WTC11 (cell line): ENCODE data around the gene WSCD1.

Source experiments
- CBFB ChIP-seq: sonication (generic); formaldehyde crosslinking; IDR thresholded peaks from 2 replicates; pipeline ENCODE4 v1.8.1; 2022; ENCODE audit warnings: mild to moderate bottlenecking, low read depth, missing genetic modification reagents
- CREM ChIP-seq: sonication (generic); formaldehyde crosslinking; IDR thresholded peaks from 2 replicates; pipeline ENCODE4 v1.8.1; 2022; ENCODE audit warnings: mild to moderate bottlenecking, missing genetic modification reagents, moderate library complexity
- ELF4 ChIP-seq: sonication (generic); formaldehyde crosslinking; IDR thresholded peaks from 2 replicates; pipeline ENCODE4 v1.8.1; 2022; ENCODE audit warnings: low read depth, mild to moderate bottlenecking, moderate library complexity, missing genetic modification reagents
- NR3C1 ChIP-seq: sonication (generic); formaldehyde crosslinking; conservative IDR thresholded peaks from 2 replicates; pipeline ENCODE4 v1.8.1; 2023; ENCODE audit warnings: low read depth, mild to moderate bottlenecking, missing genetic modification reagents
- SP1 ChIP-seq: sonication (generic); formaldehyde crosslinking; conservative IDR thresholded peaks from 2 replicates; pipeline ENCODE4 v1.8.1; 2022; ENCODE audit warnings: missing genetic modification reagents
- ZNF423 ChIP-seq: fragments of 250-450 bp; sonication (Bioruptor Pico); IDR thresholded peaks from 2 replicates; pipeline ENCODE4 v2.1.2; 2022; ENCODE audit warnings: mild to moderate bottlenecking, moderate library complexity
- TF ChIP-seq, protein P1 (sequence below): fragments of 200-600 bp; IDR thresholded peaks from 2 replicates; pipeline ENCODE4 v1.8.0; 2022; ENCODE audit warnings: antibody characterized with exemption

DNA sequence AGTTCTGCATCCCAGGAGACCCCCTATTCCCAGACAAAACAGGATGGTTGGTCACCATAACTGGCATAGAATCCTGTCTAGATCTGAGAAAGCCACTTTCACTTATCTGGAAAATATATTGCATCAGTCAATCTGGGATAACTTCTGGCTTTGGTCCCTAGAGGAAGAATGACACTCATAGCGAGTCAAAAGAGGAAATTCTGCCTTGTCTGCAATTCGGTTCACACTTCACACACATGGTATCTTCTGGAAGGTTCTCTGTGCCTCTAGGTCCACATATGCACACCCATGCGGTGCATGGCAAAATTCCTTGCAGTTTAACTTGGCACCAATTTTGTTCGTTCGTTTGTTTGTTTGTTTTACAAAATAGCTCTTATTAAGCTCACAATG lies 49.2 kb upstream of the WSCD1 start:
- TF ChIP-seq, protein P1, sequence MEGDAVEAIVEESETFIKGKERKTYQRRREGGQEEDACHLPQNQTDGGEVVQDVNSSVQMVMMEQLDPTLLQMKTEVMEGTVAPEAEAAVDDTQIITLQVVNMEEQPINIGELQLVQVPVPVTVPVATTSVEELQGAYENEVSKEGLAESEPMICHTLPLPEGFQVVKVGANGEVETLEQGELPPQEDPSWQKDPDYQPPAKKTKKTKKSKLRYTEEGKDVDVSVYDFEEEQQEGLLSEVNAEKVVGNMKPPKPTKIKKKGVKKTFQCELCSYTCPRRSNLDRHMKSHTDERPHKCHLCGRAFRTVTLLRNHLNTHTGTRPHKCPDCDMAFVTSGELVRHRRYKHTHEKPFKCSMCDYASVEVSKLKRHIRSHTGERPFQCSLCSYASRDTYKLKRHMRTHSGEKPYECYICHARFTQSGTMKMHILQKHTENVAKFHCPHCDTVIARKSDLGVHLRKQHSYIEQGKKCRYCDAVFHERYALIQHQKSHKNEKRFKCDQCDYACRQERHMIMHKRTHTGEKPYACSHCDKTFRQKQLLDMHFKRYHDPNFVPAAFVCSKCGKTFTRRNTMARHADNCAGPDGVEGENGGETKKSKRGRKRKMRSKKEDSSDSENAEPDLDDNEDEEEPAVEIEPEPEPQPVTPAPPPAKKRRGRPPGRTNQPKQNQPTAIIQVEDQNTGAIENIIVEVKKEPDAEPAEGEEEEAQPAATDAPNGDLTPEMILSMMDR = no peak
- TF ChIP-seq SP1 (CRISPR knock-in tag) = no peak
- TF ChIP-seq ELF4 (CRISPR knock-in tag) = no peak
- no peak for TF ChIP-seq ZNF423 (CRISPR knock-in tag)
- no peak for TF ChIP-seq CREM (CRISPR knock-in tag)
- TF ChIP-seq CBFB (CRISPR knock-in tag) = no peak
- TF ChIP-seq NR3C1 = no peak
